ENCODE data around the gene VKORC1L1. TPM values are rescaled to one million over a fixed set of nuclear protein-coding genes. Genes with fewer than 3 reads are reported as not detected.

Gene VKORC1L1
- polyA plus RNA-seq (18.0 and 18.2 TPM in 2 replicates), polyA minus RNA-seq (36.5 and 39.1 TPM in 2 replicates)

DNA sequence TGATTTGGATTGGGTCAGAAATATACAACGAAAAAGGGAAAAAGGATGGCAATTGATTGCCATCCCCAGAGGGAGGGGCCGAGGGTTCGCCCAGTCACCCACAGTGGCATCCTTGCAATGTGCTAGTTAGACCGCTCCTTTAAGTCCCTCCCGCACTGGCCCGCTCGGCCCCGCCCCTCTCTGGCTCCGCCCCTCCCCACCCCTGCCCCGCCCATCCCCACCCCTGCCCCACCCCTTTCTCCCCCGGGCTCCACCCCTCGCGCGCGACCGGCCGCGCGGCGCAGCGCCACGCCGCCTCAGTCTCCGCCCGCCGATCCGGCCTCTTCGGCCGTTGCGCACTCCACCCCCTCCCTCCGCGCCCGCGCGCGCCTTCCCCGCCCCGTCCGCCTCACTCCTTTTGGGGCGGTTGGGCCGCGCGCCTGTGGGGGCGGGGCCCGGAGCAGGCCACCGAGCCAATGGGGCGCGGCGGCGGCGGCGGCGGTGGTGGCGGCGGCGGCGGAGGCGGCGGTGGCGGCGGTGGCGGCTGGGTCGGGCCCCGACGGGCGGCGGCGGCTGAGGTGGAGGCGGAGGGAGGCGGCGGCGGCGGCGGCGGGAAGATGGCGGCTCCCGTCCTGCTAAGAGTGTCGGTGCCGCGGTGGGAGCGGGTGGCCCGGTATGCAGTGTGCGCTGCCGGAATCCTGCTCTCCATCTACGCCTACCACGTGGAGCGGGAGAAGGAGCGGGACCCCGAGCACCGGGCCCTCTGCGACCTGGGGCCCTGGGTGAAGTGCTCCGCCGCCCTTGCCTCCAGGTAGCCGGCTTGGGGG, at the start of gene VKORC1L1:
Gene VKORC1L1, plus strand, starts transcription at position 299 of the 806 bp plus-strand sequence. Its CDS starts 298 bp downstream, at position 597.
- H2AFZ ChIP-seq (ENCODE audit: low read depth, low read length) = peak within 1 kb of the TSS; percentile 27
- no peaks in the 10 kb centered on the region for H3F3A ChIP-seq (ENCODE audit: insufficient read depth, low read length, poor library complexity, severe bottlenecking)
- H3K9ac ChIP-seq (ENCODE audit: low read length) = peak within 1 kb of the TSS; percentile 73
- no peaks in the 10 kb centered on the region for H3K79me2 ChIP-seq (replicated peaks; ENCODE audit: insufficient read depth, low read length)
- H3K27ac ChIP-seq (ENCODE audit: low read length) = peak within 1 kb of the TSS; percentile 49
- peak within 1 kb of the TSS; percentile 73 for H3K4me3 ChIP-seq (ENCODE audit: low read length)
- TF ChIP-seq POLR2AphosphoS5 (IDR thresholded peaks at IDR 0.05) (peak; percentile 61), MXI1 (conservative IDR thresholded peaks at IDR 0.05; ENCODE audit: poor library complexity, severe bottlenecking) (peak; percentile 74), TAF1 (IDR thresholded peaks at IDR 0.05; ENCODE audit: low read depth) (no peak), EP300 (conservative IDR thresholded peaks at IDR 0.05; ENCODE audit: poor library complexity, severe bottlenecking) (no peak), REST (IDR thresholded peaks at IDR 0.05; ENCODE audit: borderline replicate concordance) (no peak), EZH2 (IDR thresholded peaks at IDR 0.05; ENCODE audit: borderline replicate concordance, insufficient read depth, low read length, poor library complexity, severe bottlenecking) (no peak)
- H3K9me2 ChIP-seq (ENCODE audit: insufficient read depth, low read length) = no peaks in the 10 kb centered on the region
- no peaks in the 10 kb centered on the region for H4K20me1 ChIP-seq (ENCODE audit: insufficient read depth)
- H3K27me3 ChIP-seq (ENCODE audit: insufficient read depth, low read depth, low read length) = no peaks in the 10 kb centered on the region
- no peaks in the 10 kb centered on the region for H3K9me3 ChIP-seq (ENCODE audit: low read length)
- no peak within 1 kb of the TSS for H3K4me2 ChIP-seq (ENCODE audit: low read length)
- H3K36me3 ChIP-seq (ENCODE audit: insufficient read depth, low read length) = no peaks in the 10 kb centered on the region

- Histone ChIP-seq H2AFZ (ENCODE audit: low read depth, low read length) (no peak overlapping the region), H3K79me2 (replicated peaks; ENCODE audit: insufficient read depth, low read length) (no peaks in the 10 kb centered on the region), H3K27ac (ENCODE audit: low read length) (no peak overlapping the region), H3F3A (ENCODE audit: insufficient read depth, low read length, poor library complexity, severe bottlenecking) (no peaks in the 10 kb centered on the region), H4K20me1 (ENCODE audit: insufficient read depth) (no peaks in the 10 kb centered on the region), H3K36me3 (ENCODE audit: insufficient read depth, low read length) (no peaks in the 10 kb centered on the region), H3K9ac (ENCODE audit: low read length) (no peak overlapping the region), H3K27me3 (ENCODE audit: insufficient read depth, low read depth, low read length) (no peaks in the 10 kb centered on the region), H3K4me3 (ENCODE audit: low read length) (no peak overlapping the region), H3K9me3 (ENCODE audit: low read length) (no peaks in the 10 kb centered on the region), H3K4me2 (ENCODE audit: low read length) (no peak overlapping the region), H3K9me2 (ENCODE audit: insufficient read depth, low read length) (no peaks in the 10 kb centered on the region)
- TF ChIP-seq EZH2 (IDR thresholded peaks at IDR 0.05; ENCODE audit: borderline replicate concordance, insufficient read depth, low read length, poor library complexity, severe bottlenecking) = no peak
Observed at GRCh38 chr7:65827366-65827765, 45.5 kb upstream of the VKORC1L1 start.

GRCh38 chr7:65832281-65832680, 40.6 kb upstream of the VKORC1L1 start:
- Histone ChIP-seq H3K4me3 (ENCODE audit: low read length) (no peak overlapping the region), H3K36me3 (ENCODE audit: insufficient read depth, low read length) (no peaks in the 10 kb centered on the region), H3K9me3 (ENCODE audit: low read length) (no peaks in the 10 kb centered on the region), H3K79me2 (replicated peaks; ENCODE audit: insufficient read depth, low read length) (no peaks in the 10 kb centered on the region), H3F3A (ENCODE audit: insufficient read depth, low read length, poor library complexity, severe bottlenecking) (no peaks in the 10 kb centered on the region), H3K9ac (ENCODE audit: low read length) (no peak overlapping the region), H3K9me2 (ENCODE audit: insufficient read depth, low read length) (no peaks in the 10 kb centered on the region), H2AFZ (ENCODE audit: low read depth, low read length) (no peak overlapping the region), H3K4me2 (ENCODE audit: low read length) (no peak overlapping the region), H4K20me1 (ENCODE audit: insufficient read depth) (no peaks in the 10 kb centered on the region), H3K27ac (ENCODE audit: low read length) (no peak overlapping the region), H3K27me3 (ENCODE audit: insufficient read depth, low read depth, low read length) (no peaks in the 10 kb centered on the region)
- TF ChIP-seq CTCF (IDR thresholded peaks at IDR 0.05; ENCODE audit: poor library complexity, severe bottlenecking) (no peak), EP300 (conservative IDR thresholded peaks at IDR 0.05; ENCODE audit: poor library complexity, severe bottlenecking) (no peak), RAD21 (conservative IDR thresholded peaks at IDR 0.05) (no peak), REST (IDR thresholded peaks at IDR 0.05; ENCODE audit: borderline replicate concordance) (no peak), EZH2 (IDR thresholded peaks at IDR 0.05; ENCODE audit: borderline replicate concordance, insufficient read depth, low read length, poor library complexity, severe bottlenecking) (no peak), MXI1 (conservative IDR thresholded peaks at IDR 0.05; ENCODE audit: poor library complexity, severe bottlenecking) (no peak), SMC3 (conservative IDR thresholded peaks at IDR 0.05; ENCODE audit: poor library complexity) (no peak), TAF1 (IDR thresholded peaks at IDR 0.05; ENCODE audit: low read depth) (no peak), POLR2AphosphoS5 (IDR thresholded peaks at IDR 0.05) (no peak)

Data from neural cell (in vitro differentiated cells).